GM12878 (cell line): ENCODE results near the gene SLC12A1. TPM values are rescaled to one million over a fixed set of nuclear protein-coding genes. Genes with fewer than 3 reads are reported as not detected.

ENCODE experiments used
- ATAC-seq: fragments of 200-7000 bp; cut with Tn5 transposase; 3 replicates; pipeline ENCODE4 v1.9.1; 2020; ENCODE audit warnings: mild to moderate bottlenecking, moderate library complexity
- BruUV-seq: library from RNA; stranded (reverse); fragments of 400-500 nt; replicated peaks from 2 replicates; lab custom pipeline; 2021; lab: Mats Ljungman, UMichigan
- CTCF ChIA-PET: fragments of 300-600 bp; sonication (Branson Sonifier 250); formaldehyde crosslinking; extraction: SDS; loops from one replicate; lab custom pipeline; 2021; ENCODE audit warnings: inconsistent platforms; lab: Yijun Ruan, JAX
- POLR2A ChIA-PET: fragments of 350-600 bp; formaldehyde crosslinking; extraction: SDS; loops from one replicate; lab custom pipeline; 2021; ENCODE audit warnings: inconsistent platforms; lab: Charles Lee
- RAD21 ChIA-PET: fragments of 300-600 bp; sonication (Branson Sonifier 250); formaldehyde crosslinking; loops from one replicate; lab custom pipeline; 2023; ENCODE audit warnings: antibody characterized with exemption; ENCODE audit not compliant: unreplicated experiment; lab: Charles Lee
- SMC1A ChIA-PET: fragments of 300-600 bp; sonication (Branson Sonifier 250); formaldehyde crosslinking; loops from one replicate; lab custom pipeline; 2023; ENCODE audit not compliant: unreplicated experiment, uncharacterized antibody; lab: Charles Lee
- DNase-seq: peaks from one replicate; pipeline ENCODE4 v3.0.0-alpha.2; 2011; ENCODE audit warnings: low read depth, low spot score
- FAIRE-seq: peaks from 3 replicates; lab custom pipeline; 2011; peaks lifted over from hg19 to GRCh38; lab: Jason Lieb, UNC
- H2AFZ ChIP-seq: 2 replicates; pipeline ENCODE4 v1.6.0; 2011; ENCODE audit warnings: low read depth, low read length, control low read depth; ENCODE audit not compliant: control insufficient read depth
- H3K27ac ChIP-seq: 2 replicates; pipeline ENCODE4 v1.5.1; 2011; ENCODE audit warnings: control low read depth; ENCODE audit not compliant: control insufficient read depth, insufficient read depth
- H3K27me3 ChIP-seq, 2 experiments: replicated peaks in 1 of 2; 2 replicates each; pipeline versions ENCODE4 v1.6.0 to v1.6.1; 2011; ENCODE audit warnings: low read length in 1 of 2; ENCODE audit not compliant: control insufficient read depth in 2 of 2, insufficient read depth in 2 of 2
- H3K36me3 ChIP-seq, 2 experiments: 2 replicates each; pipeline ENCODE4 v1.5.1; 2011; ENCODE audit warnings: low read length in 1 of 2; ENCODE audit not compliant: control insufficient read depth in 2 of 2, insufficient read depth in 2 of 2
- H3K4me1 ChIP-seq: 2 replicates; pipeline ENCODE4 v1.6.1; 2011; ENCODE audit warnings: mild to moderate bottlenecking, low read length, moderate library complexity, mixed read lengths; ENCODE audit not compliant: control insufficient read depth, insufficient read depth
- H3K4me2 ChIP-seq: 2 replicates; pipeline ENCODE4 v1.6.0; 2011; ENCODE audit warnings: control low read depth; ENCODE audit not compliant: control insufficient read depth, insufficient read depth
- H3K4me3 ChIP-seq: fragments of 200-600 bp; sonication (generic); 2 replicates; pipeline ENCODE4 v1.5.1; 2016
- H3K79me2 ChIP-seq: 2 replicates; pipeline ENCODE4 v1.6.0; 2011; ENCODE audit warnings: low read length; ENCODE audit not compliant: control insufficient read depth, insufficient read depth
- H3K9ac ChIP-seq: 2 replicates; pipeline ENCODE4 v1.8.0; 2011; ENCODE audit warnings: low read length, control low read depth, mixed read lengths; ENCODE audit not compliant: control insufficient read depth, insufficient read depth
- H3K9me3 ChIP-seq: replicated peaks from 3 replicates; pipeline ENCODE4 v1.5.1; 2011; ENCODE audit warnings: mild to moderate bottlenecking, low read length; ENCODE audit not compliant: control insufficient read depth, insufficient read depth
- H4K20me1 ChIP-seq: 2 replicates; pipeline ENCODE4 v1.6.0; 2011; ENCODE audit not compliant: control insufficient read depth, insufficient read depth
- MXI1 ChIP-seq: fragments of 150-350 bp; IDR thresholded peaks from 2 replicates; pipeline ENCODE4 v1.6.1; 2011; ENCODE audit warnings: low read depth, mild to moderate bottlenecking, inconsistent platforms, low read length, improper control_type of control experiment
- RAD21 ChIP-seq: IDR thresholded peaks from 2 replicates; pipeline ENCODE4 v1.6.1; 2011; ENCODE audit warnings: mild to moderate bottlenecking, low read depth, low read length, moderate library complexity; ENCODE audit not compliant: insufficient read depth
- RUNX3 ChIP-seq: IDR thresholded peaks from 2 replicates; pipeline ENCODE4 v1.6.1; 2012; ENCODE audit warnings: low read length, inconsistent platforms
- SMC3 ChIP-seq: IDR thresholded peaks from 2 replicates; pipeline ENCODE4 v1.6.1; 2011; ENCODE audit warnings: low read length, improper control_type of control experiment, borderline replicate concordance
- WGBS: methylation state at CpG from one replicate; pipeline ENCODE4 v1.1.6; 2016; ENCODE audit warnings: low lambda C conversion rate; ENCODE audit not compliant: insufficient replicate concordance, insufficient coverage; ENCODE audit errors: missing lambda C conversion rate; 5-methylcytosine and 5-hydroxymethylcytosine counted together
- in situ Hi-C: fragments of 300-500 bp; cut with MboI; formaldehyde crosslinking; loops from 9 replicates; pipeline ENCODE4 v1.14.3; 2018; ENCODE audit warnings: mixed read lengths
- intact Hi-C: fragments of 100-400 bp; cut with micrococcal nuclease; formaldehyde crosslinking; loops from one replicate; pipeline ENCODE4 v1.14.2; 2022; ENCODE audit not compliant: unreplicated experiment
- polyA plus RNA-seq, 11 experiments: library from polyadenylated mRNA; depleted of rRNA in 4 of 11; unstranded in 6 of 11; stranded (reverse) in 5 of 11; fragments of >200 nt; fragmentation: Nextera tagmentation in 4 of 11; fragmentation: Illumina TruSeq in 1 of 11; extraction: Ambion mirVana in 4 of 11; extraction: Trizol in 1 of 11; gene quantifications; 1 replicate in 1 of 11; 2 replicates in 10 of 11; pipeline versions ENCODE4 v1.2.1 to v1.2.3, GENCODE V29; 2011 to 2016; ENCODE audit warnings: inconsistent platforms in 2 of 11, missing spikeins in 2 of 11, low read depth in 1 of 11
- total RNA-seq, 4 experiments: library from RNA; depleted of rRNA in 3 of 4; stranded (reverse); fragments of >200 nt in 3 of 4; fragmentation: Illumina TruSeq in 1 of 4; extraction: Trizol in 1 of 4; gene quantifications; 2 replicates each; pipeline versions ENCODE4 v1.2.1 to v1.2.3, GENCODE V29; 2013 to 2021
- TF ChIP-seq, protein P1 (sequence below): fragments of 450-650 bp; IDR thresholded peaks from 2 replicates; pipeline ENCODE4 v1.6.1; 2016; ENCODE audit warnings: mild to moderate bottlenecking, moderate library complexity, borderline replicate concordance
- TF ChIP-seq, protein P2 (sequence below), 3 experiments: IDR thresholded peaks in 2 of 3; conservative IDR thresholded peaks in 1 of 3; 2 replicates each; pipeline ENCODE4 v1.5.1; 2011; ENCODE audit warnings: low read depth in 3 of 3, low read length in 3 of 3, mild to moderate bottlenecking in 3 of 3, control low read depth in 2 of 3, moderate library complexity in 2 of 3, inconsistent platforms in 1 of 3, mixed read lengths in 1 of 3; ENCODE audit not compliant: control insufficient read depth in 2 of 3, insufficient read depth in 1 of 3; ENCODE audit errors: extremely low read depth in 1 of 3

SLC12A1 gene
- total and polyA plus RNA-seq, 10 of the 15 experiments (the other 5 are each of a cell fraction or from before 2014, with no cell fraction given) = under 0.01 TPM; not detected in 9

DNA sequence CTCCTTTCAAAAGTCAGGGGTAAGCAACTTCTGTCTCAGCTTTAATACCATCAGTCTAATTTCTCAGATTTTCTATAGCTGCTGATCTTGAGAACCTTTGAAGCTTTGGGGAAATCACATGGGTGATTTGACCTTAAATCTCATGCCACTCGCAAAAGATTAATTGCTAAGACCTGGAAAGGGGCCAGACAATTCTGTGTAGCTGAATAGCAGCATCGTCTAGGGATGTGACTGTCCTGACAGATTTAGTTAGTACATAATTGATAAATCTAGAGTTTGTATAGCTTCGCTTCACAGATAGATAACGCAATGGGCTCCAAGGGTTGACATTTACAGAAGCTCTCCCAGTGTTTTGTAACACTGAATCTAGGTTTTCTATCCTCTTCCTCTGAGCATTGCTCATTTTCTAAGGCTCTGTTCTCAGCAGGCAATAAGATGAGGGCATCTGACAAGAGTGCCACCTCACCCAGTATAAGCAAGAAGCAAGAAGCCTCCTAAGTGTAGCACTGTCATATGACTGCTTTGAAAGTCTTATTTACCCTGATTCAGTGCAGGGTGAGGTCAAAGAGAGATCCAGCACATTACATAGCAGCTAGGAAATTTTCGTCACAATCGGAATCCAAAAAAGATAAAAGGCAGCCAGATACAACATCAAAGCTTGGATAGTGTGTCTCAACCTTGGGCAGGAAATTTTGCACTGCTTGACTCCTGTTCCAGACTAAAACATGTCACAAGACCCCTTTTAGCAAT lies 77.5 kb downstream of the SLC12A1 start (continued):
- TF ChIP-seq, protein P1, sequence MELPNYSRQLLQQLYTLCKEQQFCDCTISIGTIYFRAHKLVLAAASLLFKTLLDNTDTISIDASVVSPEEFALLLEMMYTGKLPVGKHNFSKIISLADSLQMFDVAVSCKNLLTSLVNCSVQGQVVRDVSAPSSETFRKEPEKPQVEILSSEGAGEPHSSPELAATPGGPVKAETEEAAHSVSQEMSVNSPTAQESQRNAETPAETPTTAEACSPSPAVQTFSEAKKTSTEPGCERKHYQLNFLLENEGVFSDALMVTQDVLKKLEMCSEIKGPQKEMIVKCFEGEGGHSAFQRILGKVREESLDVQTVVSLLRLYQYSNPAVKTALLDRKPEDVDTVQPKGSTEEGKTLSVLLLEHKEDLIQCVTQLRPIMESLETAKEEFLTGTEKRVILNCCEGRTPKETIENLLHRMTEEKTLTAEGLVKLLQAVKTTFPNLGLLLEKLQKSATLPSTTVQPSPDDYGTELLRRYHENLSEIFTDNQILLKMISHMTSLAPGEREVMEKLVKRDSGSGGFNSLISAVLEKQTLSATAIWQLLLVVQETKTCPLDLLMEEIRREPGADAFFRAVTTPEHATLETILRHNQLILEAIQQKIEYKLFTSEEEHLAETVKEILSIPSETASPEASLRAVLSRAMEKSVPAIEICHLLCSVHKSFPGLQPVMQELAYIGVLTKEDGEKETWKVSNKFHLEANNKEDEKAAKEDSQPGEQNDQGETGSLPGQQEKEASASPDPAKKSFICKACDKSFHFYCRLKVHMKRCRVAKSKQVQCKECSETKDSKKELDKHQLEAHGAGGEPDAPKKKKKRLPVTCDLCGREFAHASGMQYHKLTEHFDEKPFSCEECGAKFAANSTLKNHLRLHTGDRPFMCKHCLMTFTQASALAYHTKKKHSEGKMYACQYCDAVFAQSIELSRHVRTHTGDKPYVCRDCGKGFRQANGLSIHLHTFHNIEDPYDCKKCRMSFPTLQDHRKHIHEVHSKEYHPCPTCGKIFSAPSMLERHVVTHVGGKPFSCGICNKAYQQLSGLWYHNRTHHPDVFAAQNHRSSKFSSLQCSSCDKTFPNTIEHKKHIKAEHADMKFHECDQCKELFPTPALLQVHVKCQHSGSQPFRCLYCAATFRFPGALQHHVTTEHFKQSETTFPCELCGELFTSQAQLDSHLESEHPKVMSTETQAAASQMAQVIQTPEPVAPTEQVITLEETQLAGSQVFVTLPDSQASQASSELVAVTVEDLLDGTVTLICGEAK = no peak
- no peak for TF ChIP-seq MXI1

DNA sequence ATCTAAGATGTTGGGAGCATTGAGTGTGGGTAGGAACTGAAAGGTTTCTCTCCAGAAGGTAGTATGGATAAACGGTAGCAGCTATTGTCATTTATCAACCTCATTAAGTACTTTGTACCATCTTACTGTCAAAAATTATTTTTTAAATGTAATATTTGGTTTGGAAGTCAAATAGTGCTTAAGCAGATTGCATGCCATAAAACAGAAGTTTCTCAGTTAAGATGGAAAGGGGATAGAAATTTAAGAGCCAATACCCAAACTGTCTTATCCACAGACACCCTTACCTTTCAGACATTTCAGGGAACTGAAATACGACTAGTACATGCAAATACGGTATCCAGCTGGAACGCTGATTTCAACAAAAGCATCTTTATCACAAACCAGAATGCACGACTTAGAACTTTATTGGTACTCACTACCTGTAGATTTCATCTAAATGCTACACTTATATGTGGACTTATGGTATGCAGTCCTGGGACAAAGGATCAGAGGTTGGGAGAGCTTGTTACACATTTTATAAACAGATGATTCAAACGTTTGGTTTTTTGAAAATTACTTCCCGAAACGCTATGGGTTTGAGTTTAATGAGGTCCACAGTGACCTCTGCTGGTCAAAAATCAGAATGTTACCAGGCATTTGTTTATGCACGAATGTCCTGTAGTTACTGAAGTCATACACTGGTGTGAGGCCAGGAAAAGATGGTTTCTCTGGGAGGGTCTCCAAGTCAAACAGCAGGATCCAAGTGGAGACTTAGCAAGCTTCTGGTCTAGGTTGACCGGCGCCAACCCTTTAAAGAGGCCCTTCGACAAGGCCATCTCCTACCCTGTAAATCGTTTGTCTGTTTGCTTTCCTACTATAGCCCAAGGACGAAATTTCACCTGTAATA lies 79.5 kb downstream of the SLC12A1 start:
- CTCF ChIA-PET = interaction anchor here (0.6 to 8.8 kb wide), 33 partner anchors 9 to 1108 kb away, joined by 3 to 78 read pairs (median 4); partner anchors contain the start of gene MYEF2
- Histone ChIP-seq H3K36me3 (no peaks in the 10 kb centered on the region), H2AFZ (peak overlapping the region; percentile 76), H3K79me2 (no peaks in the 10 kb centered on the region), H3K9ac (no peak overlapping the region)
- SMC1A ChIA-PET = interaction anchor here (1.0 to 3.4 kb wide), 13 partner anchors 9 to 1090 kb away, joined by 3 to 9 read pairs (median 3); no protein-coding TSS in a partner anchor
- RAD21 ChIA-PET = interaction anchor here (0.7 to 2.9 kb wide), 7 partner anchors 48 to 1090 kb away, joined by 3 to 21 read pairs (median 4); no protein-coding TSS in a partner anchor
- intact Hi-C loops = loop anchor here (5.0 kb wide), 1 partner anchor 1088 kb away; no protein-coding TSS in a partner anchor
- TF ChIP-seq, protein P2, sequence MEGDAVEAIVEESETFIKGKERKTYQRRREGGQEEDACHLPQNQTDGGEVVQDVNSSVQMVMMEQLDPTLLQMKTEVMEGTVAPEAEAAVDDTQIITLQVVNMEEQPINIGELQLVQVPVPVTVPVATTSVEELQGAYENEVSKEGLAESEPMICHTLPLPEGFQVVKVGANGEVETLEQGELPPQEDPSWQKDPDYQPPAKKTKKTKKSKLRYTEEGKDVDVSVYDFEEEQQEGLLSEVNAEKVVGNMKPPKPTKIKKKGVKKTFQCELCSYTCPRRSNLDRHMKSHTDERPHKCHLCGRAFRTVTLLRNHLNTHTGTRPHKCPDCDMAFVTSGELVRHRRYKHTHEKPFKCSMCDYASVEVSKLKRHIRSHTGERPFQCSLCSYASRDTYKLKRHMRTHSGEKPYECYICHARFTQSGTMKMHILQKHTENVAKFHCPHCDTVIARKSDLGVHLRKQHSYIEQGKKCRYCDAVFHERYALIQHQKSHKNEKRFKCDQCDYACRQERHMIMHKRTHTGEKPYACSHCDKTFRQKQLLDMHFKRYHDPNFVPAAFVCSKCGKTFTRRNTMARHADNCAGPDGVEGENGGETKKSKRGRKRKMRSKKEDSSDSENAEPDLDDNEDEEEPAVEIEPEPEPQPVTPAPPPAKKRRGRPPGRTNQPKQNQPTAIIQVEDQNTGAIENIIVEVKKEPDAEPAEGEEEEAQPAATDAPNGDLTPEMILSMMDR (IDR thresholded peaks at IDR 0.05 in 2 of 3, conservative IDR thresholded peaks at IDR 0.05 in 1 of 3; ENCODE audit: control insufficient read depth in 2 of 3, extremely low read depth in 1 of 3, insufficient read depth in 1 of 3, low read depth in 3 of 3, low read length in 3 of 3) = peak; percentile 59 to 75 (median 73); a peak in 5 of 6 replicates
- TF ChIP-seq, protein P1 = peak; percentile 65
- peak; percentile 57 for TF ChIP-seq RAD21
- TF ChIP-seq SMC3 = peak; percentile 53; the same call in 1 of the 2 replicates
- TF ChIP-seq RUNX3 = no peak
- TF ChIP-seq, all 136 proteins: peak for 4
- peak; percentile 92 for ATAC-seq
- no peak overlapping the region; the same call in 1 of the 2 replicates for H3K4me2 ChIP-seq
- POLR2A ChIA-PET = no interaction called here
- peak; percentile 93 for FAIRE-seq
- no peaks in the 10 kb centered on the region for H3K9me3 ChIP-seq
- no TSS peak for BruUV-seq
- no peak overlapping the region for H3K4me3 ChIP-seq
- 22% methylated on average over 14 of the region's 14 CpGs for WGBS
- peak; percentile 38 for DNase-seq
- H3K4me1 ChIP-seq = no peaks in the 10 kb centered on the region
- H4K20me1 ChIP-seq = no peaks in the 10 kb centered on the region
- H3K27ac ChIP-seq = no peak overlapping the region
- in situ Hi-C loops = loop anchor here (10.0 kb wide), 1 partner anchor 1091 kb away; no protein-coding TSS in a partner anchor
- no peaks in the 10 kb centered on the region for H3K27me3 ChIP-seq
